Measurements from ENCODE around the gene TM9SF3. TPM values are rescaled to one million over a fixed set of nuclear protein-coding genes. Genes with fewer than 3 reads are reported as not detected.
A peak's percentile ranks its signal among the peaks of the same experiment; 100 is the strongest.

TM9SF3 gene
- total RNA-seq, 1 donor from 2014 or later: 151 TPM

DNA sequence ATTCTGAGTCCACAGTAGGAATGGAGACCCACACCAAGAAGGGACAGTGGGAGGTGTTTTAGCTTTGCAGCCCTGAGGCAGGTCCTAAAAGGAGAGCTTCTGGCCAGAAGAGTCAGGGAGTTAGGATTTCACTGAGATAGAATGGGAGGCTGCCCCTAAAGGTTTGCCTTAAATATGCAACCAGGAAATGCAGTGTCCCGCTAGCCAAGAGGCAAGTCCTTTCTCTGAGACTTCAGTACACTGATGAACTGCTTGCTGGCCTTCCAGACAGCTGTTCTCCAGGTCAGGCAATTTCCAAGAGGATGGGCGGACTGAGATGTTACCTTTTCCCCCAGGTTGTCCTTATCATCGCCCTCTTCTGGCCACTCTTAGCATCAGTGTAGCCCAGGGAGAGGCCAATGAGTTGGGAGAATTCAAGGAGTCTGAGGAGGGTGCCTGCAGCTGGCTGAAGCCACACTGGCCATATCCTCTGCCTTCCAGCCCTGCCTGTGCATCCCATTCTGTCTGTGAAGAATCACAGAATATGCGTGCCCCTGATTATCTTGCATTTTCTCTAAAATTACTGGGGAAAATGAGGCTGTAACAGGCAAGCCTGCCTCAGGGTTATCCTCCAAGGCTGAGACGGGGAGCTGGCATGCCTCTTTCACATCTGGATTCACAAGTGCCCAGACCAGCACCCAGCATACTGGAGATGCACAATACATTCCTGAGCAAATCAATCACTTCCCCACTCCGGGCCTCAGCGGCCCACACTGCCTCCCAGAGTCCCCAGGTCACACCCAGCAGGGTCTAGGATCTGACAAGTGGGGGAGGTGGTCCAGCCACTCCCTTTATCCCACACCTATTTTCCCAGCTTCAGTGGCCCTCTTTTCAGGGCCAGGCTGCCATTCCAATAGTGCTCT is 75.5 kb downstream of the TM9SF3 start:
- Mint-ChIP-seq H3K4me1 (ENCODE audit: unreplicated experiment) (peaks cover 16% of the 10 kb centered on the region), H3K9me3 (ENCODE audit: unreplicated experiment) (no peaks in the 10 kb centered on the region), H3K36me3 (ENCODE audit: unreplicated experiment) (no peaks in the 10 kb centered on the region), H3K27ac (ENCODE audit: unreplicated experiment) (no peak overlapping the region), H3K27me3 (ENCODE audit: unreplicated experiment) (peaks cover 18% of the 10 kb centered on the region), H3K4me3 (ENCODE audit: unreplicated experiment) (no peak overlapping the region)
- peak; percentile 55 for TF ChIP-seq CTCF (IDR thresholded peaks at IDR 0.05)
- peak; percentile 64 for DNase-seq (ENCODE audit: extremely low spot score, unreplicated experiment)

GRCh38 chr10:96509017-96509641 is 77.7 kb downstream of the TM9SF3 start:
- no peak for DNase-seq (ENCODE audit: extremely low spot score, unreplicated experiment)
- Mint-ChIP-seq H3K4me1 (ENCODE audit: unreplicated experiment) (peaks cover 9% of the 10 kb centered on the region), H3K27me3 (ENCODE audit: unreplicated experiment) (peaks cover 17% of the 10 kb centered on the region), H3K4me3 (ENCODE audit: unreplicated experiment) (no peak overlapping the region), H3K27ac (ENCODE audit: unreplicated experiment) (no peak overlapping the region), H3K9me3 (ENCODE audit: unreplicated experiment) (no peaks in the 10 kb centered on the region), H3K36me3 (ENCODE audit: unreplicated experiment) (no peaks in the 10 kb centered on the region)
- TF ChIP-seq CTCF (IDR thresholded peaks at IDR 0.05): no peak

DNA sequence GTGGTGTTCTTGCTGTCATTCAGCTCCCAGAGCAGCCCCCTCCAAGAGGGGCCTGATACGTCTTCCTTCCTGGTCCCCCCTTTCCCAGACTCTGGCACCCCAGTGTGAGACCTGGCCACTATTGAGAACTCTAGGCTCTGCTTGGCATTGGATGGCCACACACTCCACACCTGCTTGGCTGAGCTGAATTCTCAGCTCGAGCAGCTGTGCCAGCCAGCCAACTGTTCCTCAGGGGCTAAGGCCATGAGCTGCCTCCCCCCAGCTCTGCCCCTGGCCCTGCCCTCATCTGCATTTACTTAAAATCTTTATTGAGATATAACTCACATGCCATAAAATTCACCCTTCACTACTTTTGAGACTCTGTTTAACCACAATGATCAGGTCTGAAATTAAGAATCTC is 79.8 kb downstream of the TM9SF3 start:
- H3K27ac Mint-ChIP-seq (ENCODE audit: unreplicated experiment): no peak overlapping the region
- H3K4me1 Mint-ChIP-seq (ENCODE audit: unreplicated experiment): no peaks in the 10 kb centered on the region
- no peak overlapping the region for H3K4me3 Mint-ChIP-seq (ENCODE audit: unreplicated experiment)
- no peak for TF ChIP-seq CTCF (IDR thresholded peaks at IDR 0.05)
- DNase-seq (ENCODE audit: extremely low spot score, unreplicated experiment): no peak
- no peaks in the 10 kb centered on the region for H3K36me3 Mint-ChIP-seq (ENCODE audit: unreplicated experiment)
- peaks cover 10% of the 10 kb centered on the region for H3K27me3 Mint-ChIP-seq (ENCODE audit: unreplicated experiment)
- no peaks in the 10 kb centered on the region for H3K9me3 Mint-ChIP-seq (ENCODE audit: unreplicated experiment)

DNA sequence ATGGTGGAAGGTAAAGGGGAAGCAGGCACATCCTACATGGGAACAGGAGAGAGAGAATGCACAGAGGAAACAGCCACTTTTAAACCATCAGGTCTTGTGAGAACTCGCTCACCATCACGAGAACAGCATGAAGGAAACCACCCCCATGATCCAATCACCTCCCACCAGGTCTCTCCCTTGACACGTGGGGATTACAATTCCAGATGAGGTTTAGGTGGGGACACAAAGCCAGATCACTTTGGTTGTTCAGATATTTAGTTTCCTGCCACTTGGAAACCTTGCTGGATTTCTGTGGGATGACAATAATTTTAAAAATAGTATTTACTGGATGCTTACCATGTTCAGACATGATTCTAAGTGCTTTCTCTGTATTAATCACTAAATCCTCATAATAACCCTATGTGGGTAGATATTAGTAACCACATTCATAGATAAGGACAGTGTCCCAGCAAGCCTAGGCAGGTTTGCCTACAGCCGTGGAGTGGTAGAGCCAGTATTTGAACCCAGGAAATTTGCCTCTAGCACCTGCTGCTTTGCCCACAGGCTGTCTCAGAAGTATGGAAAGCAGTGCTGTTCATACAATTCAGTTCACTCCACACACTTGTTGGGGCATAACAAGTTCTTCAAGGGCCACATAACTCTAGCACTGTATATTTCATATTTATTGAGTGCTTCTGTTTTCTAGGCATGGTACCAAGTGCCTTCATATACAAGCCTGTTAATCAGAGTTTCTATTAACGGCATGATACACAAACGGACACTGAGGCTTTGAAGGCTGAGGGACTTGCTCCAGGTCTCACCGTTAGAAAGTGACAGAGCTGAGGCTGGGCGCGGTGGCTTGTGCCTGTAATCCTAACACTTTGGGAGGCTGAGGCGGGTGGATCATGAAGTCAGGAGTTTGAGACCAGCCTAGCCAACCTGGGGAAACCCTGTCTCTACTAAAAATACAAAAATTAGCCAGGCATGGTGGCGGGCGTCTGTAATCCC is 81.4 kb downstream of the TM9SF3 start:
- no peak overlapping the region for H3K4me3 Mint-ChIP-seq (ENCODE audit: unreplicated experiment)
- DNase-seq (ENCODE audit: extremely low spot score, unreplicated experiment): no peak
- no peaks in the 10 kb centered on the region for H3K36me3 Mint-ChIP-seq (ENCODE audit: unreplicated experiment)
- TF ChIP-seq CTCF (IDR thresholded peaks at IDR 0.05): no peak
- no peaks in the 10 kb centered on the region for H3K4me1 Mint-ChIP-seq (ENCODE audit: unreplicated experiment)
- H3K9me3 Mint-ChIP-seq (ENCODE audit: unreplicated experiment): no peaks in the 10 kb centered on the region
- H3K27ac Mint-ChIP-seq (ENCODE audit: unreplicated experiment): no peak overlapping the region
- H3K27me3 Mint-ChIP-seq (ENCODE audit: unreplicated experiment): peaks cover 7% of the 10 kb centered on the region
